ENCODE data around the gene DCUN1D1. TPM values are rescaled to one million over a fixed set of nuclear protein-coding genes. Genes with fewer than 3 reads are reported as not detected.

DCUN1D1 gene
- total and polyA plus RNA-seq, 2 of the 13 experiments (the other 11 are each of a cell fraction or from before 2014, with no cell fraction given) = 10.5 to 39.7 TPM

DNA sequence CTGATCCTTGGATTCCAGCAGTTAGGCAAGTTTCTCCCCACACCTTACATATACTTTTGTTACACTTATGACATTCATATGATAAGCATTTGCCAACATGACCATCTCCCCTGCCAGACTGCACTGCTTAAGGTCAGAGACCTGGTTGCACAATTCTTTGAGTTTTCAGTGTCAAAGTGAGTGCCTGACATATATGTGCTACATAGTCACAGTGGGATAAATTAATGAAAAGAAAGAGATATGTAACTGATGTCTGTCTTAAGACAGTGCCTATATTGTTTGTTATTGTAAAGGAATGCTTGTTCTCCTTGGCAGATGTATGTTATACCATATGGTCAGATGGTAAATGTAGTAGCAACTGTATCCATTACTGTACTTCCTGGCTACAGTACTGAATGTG lies 3.5 kb upstream of the DCUN1D1 start:
- no peak overlapping the region for H2AFZ ChIP-seq (ENCODE audit: low read length)
- no peak overlapping the region for H3K27ac ChIP-seq (ENCODE audit: extremely low read length, insufficient read depth, low read length)
- H3K4me1 ChIP-seq (ENCODE audit: insufficient read depth, low read length) = peaks cover 21% of the 10 kb centered on the region
- FAIRE-seq = no peak
- H3K4me3 ChIP-seq (replicated peaks in 1 of 3; ENCODE audit: insufficient read depth in 1 of 3, low read depth in 2 of 3, low read length in 3 of 3) = no peak overlapping the region
- no peak overlapping the region for H3K9ac ChIP-seq (ENCODE audit: insufficient read depth, low read depth, low read length)
- no peak for DNase-seq (ENCODE audit: low spot score)
- POLR2A ChIA-PET = no interaction called here
- peak; percentile 75 for TF ChIP-seq CEBPB (IDR thresholded peaks at IDR 0.05; ENCODE audit: borderline replicate concordance, low read depth, low read length)
- no peak for TF ChIP-seq NR1H2 (CRISPR knock-in tag; IDR thresholded peaks at IDR 0.05; ENCODE audit: borderline replicate concordance, low read depth)
- peak; percentile 58 for TF ChIP-seq CEBPG (CRISPR knock-in tag; IDR thresholded peaks at IDR 0.05)
- TF ChIP-seq ZFP82 (CRISPR knock-in tag; IDR thresholded peaks at IDR 0.05; ENCODE audit: borderline replicate concordance) = no peak
- peaks cover 7% of the 10 kb centered on the region for H3K79me2 ChIP-seq (ENCODE audit: insufficient read depth, low read length)
- ATAC-seq = no peak
- H3K4me2 ChIP-seq (ENCODE audit: low read depth, low read length) = no peak overlapping the region
- in situ Hi-C loops (cut with HindIII; ENCODE audit: extremely low pct_ligation_motif_present, low pct_unique_long_range_greater_than_20kb) = no loop called here
- peaks cover 4% of the 10 kb centered on the region for H4K20me1 ChIP-seq (ENCODE audit: insufficient read depth, low read length)
- intact Hi-C loops (cut with micrococcal nuclease; ENCODE audit: unreplicated experiment) = no loop called here
- no peaks in the 10 kb centered on the region for H3K36me3 ChIP-seq (replicated peaks in 1 of 2; ENCODE audit: control insufficient read depth in 1 of 2, insufficient read depth in 2 of 2, low read length in 2 of 2)
- CTCF ChIA-PET (ENCODE audit: low intra/inter-chr PET ratio, low total read pairs) = no interaction called here
- H3K9me3 ChIP-seq (ENCODE audit: low read length) = no peaks in the 10 kb centered on the region
- no peaks in the 10 kb centered on the region for H3K27me3 ChIP-seq (ENCODE audit: control insufficient read depth in 1 of 2, insufficient read depth in 2 of 2, low read length in 2 of 2)
- BruUV-seq (replicated peaks) = no TSS peak

DNA sequence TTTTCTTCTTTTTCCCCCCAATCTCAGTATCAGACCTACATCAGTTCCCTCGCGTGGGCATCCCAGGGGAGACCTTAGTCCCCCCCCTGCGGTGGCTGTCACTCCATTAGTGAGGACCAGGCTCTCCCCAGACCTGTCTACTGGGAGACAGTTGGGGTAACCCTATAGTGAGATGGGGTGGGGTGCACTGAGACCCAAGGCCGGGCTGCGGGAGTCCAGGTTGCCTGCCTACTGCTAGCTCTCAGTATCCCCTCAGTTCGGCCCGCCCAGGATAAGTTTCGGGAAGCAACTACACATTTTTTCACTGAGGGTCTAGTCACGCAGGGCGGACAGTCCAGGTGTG lies 671 bp upstream of the DCUN1D1 start:
- BruUV-seq (replicated peaks) = TSS peak; percentile 85

More for the DNA sequence above, 671 bp upstream of the DCUN1D1 start:
- Histone ChIP-seq H3K9ac (ENCODE audit: insufficient read depth, low read depth, low read length) (peak overlapping the region; percentile 51), H3K4me2 (ENCODE audit: low read depth, low read length) (peak overlapping the region; percentile 87), H3K27ac (ENCODE audit: extremely low read length, insufficient read depth, low read length) (no peak overlapping the region), H3K4me1 (ENCODE audit: insufficient read depth, low read length) (peaks cover 39% of the 10 kb centered on the region), H3K79me2 (ENCODE audit: insufficient read depth, low read length) (peaks cover 34% of the 10 kb centered on the region), H2AFZ (ENCODE audit: low read length) (peak overlapping the region; percentile 28), H4K20me1 (ENCODE audit: insufficient read depth, low read length) (peaks cover 6% of the 10 kb centered on the region), H3K4me3 (replicated peaks in 1 of 3; ENCODE audit: insufficient read depth in 1 of 3, low read depth in 2 of 3, low read length in 3 of 3) (peak overlapping the region; percentile 36 to 85 (median 64)), H3K27me3 (ENCODE audit: control insufficient read depth in 1 of 2, insufficient read depth in 2 of 2, low read length in 2 of 2) (no peaks in the 10 kb centered on the region), H3K9me3 (ENCODE audit: low read length) (no peaks in the 10 kb centered on the region), H3K36me3 (replicated peaks in 1 of 2; ENCODE audit: control insufficient read depth in 1 of 2, insufficient read depth in 2 of 2, low read length in 2 of 2) (no peaks in the 10 kb centered on the region)
- intact Hi-C loops (cut with micrococcal nuclease; ENCODE audit: unreplicated experiment) (no loop called here), in situ Hi-C loops (cut with HindIII; ENCODE audit: extremely low pct_ligation_motif_present, low pct_unique_long_range_greater_than_20kb) (no loop called here)
- ATAC-seq (peak; percentile 5), DNase-seq (ENCODE audit: low spot score) (no peak), FAIRE-seq (no peak)
- POLR2A ChIA-PET = no interaction called here
- TF ChIP-seq ZFP90 (CRISPR knock-in tag; IDR thresholded peaks at IDR 0.05; ENCODE audit: borderline replicate concordance) (no peak), ZSCAN29 (CRISPR knock-in tag; conservative IDR thresholded peaks at IDR 0.05) (peak; percentile 43; the same call in 1 of the 2 replicates), ZNF501 (CRISPR knock-in tag; IDR thresholded peaks at IDR 0.05) (no peak)
- TF ChIP-seq, protein P1, sequence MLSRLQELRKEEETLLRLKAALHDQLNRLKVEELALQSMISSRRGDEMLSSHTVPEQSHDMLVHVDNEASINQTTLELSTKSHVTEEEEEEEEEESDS (CRISPR knock-in tag; IDR thresholded peaks at IDR 0.05; ENCODE audit: borderline replicate concordance) = no peak
- CTCF ChIA-PET (ENCODE audit: low intra/inter-chr PET ratio, low total read pairs) = no interaction called here
- WGBS (ENCODE audit: low lambda C conversion rate) = 56% methylated on average over 10 of the region's 10 CpGs
